Activated naive CD8-positive, alpha-beta T cell treated with anti-CD3 and anti-CD28 coated beads, Interleukin-2, amount 50 U/mL, for 16 hours (primary cell): Measurements from ENCODE around the gene LIMA1.
"Not testable (repeated sequence)": the region's sequence is repeated elsewhere in the genome, so short reads cannot be mapped to it uniquely, and the experiment has no call there.

ENCODE experiments used
- DNase-seq: peaks from one replicate; pipeline ENCODE4 v3.0.0-alpha.2; 2020; ENCODE audit warnings: low read depth, low spot score

Gene LIMA1

GRCh38 chr12:50186681-50187080, 96.6 kb downstream of the LIMA1 start:
- DNase-seq: no peak

GRCh38 chr12:50185970-50186663, 97.2 kb downstream of the LIMA1 start:
- no peak for DNase-seq

- DNase-seq: no peak
Observed at GRCh38 chr12:50185301-50185895, 97.9 kb downstream of the LIMA1 start.

- DNase-seq: no peak
Observed at GRCh38 chr12:50184261-50184660, 99.1 kb downstream of the LIMA1 start.

GRCh38 chr12:50182461-50182860, 100.9 kb downstream of the LIMA1 start:
- DNase-seq: no peak

- DNase-seq: no peak
Observed at GRCh38 chr12:50181691-50182090, 101.6 kb downstream of the LIMA1 start.

GRCh38 chr12:50175716-50176026, 107.6 kb downstream of the LIMA1 start:
- no peak for DNase-seq

GRCh38 chr12:50174971-50175715, 108.2 kb downstream of the LIMA1 start:
- no peak for DNase-seq

GRCh38 chr12:50167049-50167828, 116.1 kb downstream of the LIMA1 start, which contains the start of gene CERS5:
CERS5 (minus strand) TSS chr12:50167369; CDS start chr12:50167297, 72 bp downstream.
- peak; percentile 94 for DNase-seq

- peak; percentile 11 for DNase-seq
Observed at GRCh38 chr12:50166799-50167048, 116.6 kb downstream of the LIMA1 start.

GRCh38 chr12:50164963-50165362, 118.4 kb downstream of the LIMA1 start:
- no peak for DNase-seq

GRCh38 chr12:50162230-50162629, 121.1 kb downstream of the LIMA1 start:
- DNase-seq: no peak

- no peak for DNase-seq
Observed at GRCh38 chr12:50160643-50161042, 122.7 kb downstream of the LIMA1 start.

- DNase-seq: no peak
Observed at GRCh38 chr12:50157259-50157658, 126.1 kb downstream of the LIMA1 start.

GRCh38 chr12:50156641-50157040, 126.7 kb downstream of the LIMA1 start:
- no peak for DNase-seq

- DNase-seq: not testable (repeated sequence)
Observed at GRCh38 chr12:50154947-50155346, 128.4 kb downstream of the LIMA1 start.

GRCh38 chr12:50151047-50151687, 132.2 kb downstream of the LIMA1 start:
- DNase-seq: no peak

- DNase-seq: no peak
Observed at GRCh38 chr12:50149311-50149710, 134.0 kb downstream of the LIMA1 start.

- not testable (repeated sequence) for DNase-seq
Observed at GRCh38 chr12:50148011-50148410, 135.3 kb downstream of the LIMA1 start.

- no peak for DNase-seq
Observed at GRCh38 chr12:50147281-50147680, 136.0 kb downstream of the LIMA1 start.

- DNase-seq: no peak
Observed at GRCh38 chr12:50145439-50145838, 137.9 kb downstream of the LIMA1 start.

GRCh38 chr12:50142993-50143392, 140.3 kb downstream of the LIMA1 start:
- DNase-seq: no peak
